GM08714 (cell line): ENCODE data around the gene FAAH.
A peak's percentile ranks its signal among the peaks of the same experiment; 100 is the strongest.
"Not testable (repeated sequence)": the region's sequence is repeated elsewhere in the genome, so short reads cannot be mapped to it uniquely, and the experiment has no call there.

Source experiments
- H3K4me3 ChIP-seq: fragments of 200-500 bp; sonication (Bioruptor generic); 2 replicates; pipeline ENCODE4 v1.5.1; 2014; ENCODE audit warnings: mild to moderate bottlenecking, low read length, inconsistent platforms
- ZNF274 ChIP-seq: IDR thresholded peaks from 2 replicates; pipeline ENCODE4 v1.6.1; 2012; ENCODE audit warnings: mild to moderate bottlenecking, low read depth, low read length

Gene FAAH

GRCh38 chr1:46394108-46394871, at the start of gene FAAH:
Gene FAAH, plus strand, starts transcription at chr1:46394317. Its CDS starts 32 bp downstream, at chr1:46394349.
- H3K4me3 ChIP-seq: peak within 1 kb of the TSS; percentile 19; the same call in 1 of the 2 replicates
- no peak for TF ChIP-seq ZNF274

DNA sequence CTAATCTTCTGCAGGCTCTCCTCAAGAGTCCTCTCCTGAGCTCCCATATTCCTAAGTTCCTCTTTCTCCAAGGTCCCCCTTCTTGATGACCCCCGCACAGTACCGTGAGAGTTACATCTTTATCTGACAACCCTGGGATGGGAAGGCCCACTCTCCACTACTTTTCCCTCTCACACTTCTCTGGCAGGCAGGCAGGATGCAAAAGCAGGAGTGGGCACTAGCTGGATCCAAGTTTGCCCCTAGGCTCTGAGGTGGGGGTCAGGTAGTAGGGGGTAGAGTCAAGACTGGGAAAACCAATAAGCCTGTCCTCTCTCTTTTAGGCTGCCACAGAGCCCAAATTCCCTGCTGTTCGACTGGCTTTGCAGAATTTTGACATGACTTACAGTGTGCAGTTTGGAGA, 49.6 kb upstream of the FAAH start:
- no peak for TF ChIP-seq ZNF274
- no peak overlapping the region for H3K4me3 ChIP-seq

DNA sequence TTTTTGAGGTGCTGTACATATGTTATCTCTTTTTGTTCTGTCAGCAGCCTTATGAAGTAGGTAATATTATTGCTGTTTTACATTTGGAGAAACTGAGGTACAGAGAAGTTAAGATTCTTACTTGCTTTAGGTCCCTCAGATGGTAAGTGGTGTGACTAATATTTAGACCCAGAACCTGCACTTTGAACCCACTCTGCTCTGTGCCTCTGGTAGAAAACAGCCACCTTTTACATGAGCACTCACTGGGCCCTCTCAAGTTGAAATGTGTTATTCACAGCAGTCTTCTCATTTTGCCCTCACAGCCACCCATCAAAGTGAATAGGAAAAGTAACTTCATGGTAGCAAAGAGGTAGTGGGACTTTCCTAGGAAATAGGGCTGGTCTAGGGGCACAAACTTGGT, 48.8 kb upstream of the FAAH start:
- TF ChIP-seq ZNF274: no peak
- H3K4me3 ChIP-seq: no peak overlapping the region

- no peak for TF ChIP-seq ZNF274
- H3K4me3 ChIP-seq: no peak overlapping the region
Measured at GRCh38 chr1:46352363-46352762, 41.8 kb upstream of the FAAH start.

- H3K4me3 ChIP-seq: not testable (repeated sequence)
Measured at GRCh38 chr1:46355920-46356319, 38.2 kb upstream of the FAAH start.

GRCh38 chr1:46362158-46362557, 32.0 kb upstream of the FAAH start:
- no peak for TF ChIP-seq ZNF274
- H3K4me3 ChIP-seq: no peak overlapping the region

- no peak for TF ChIP-seq ZNF274
- no peak overlapping the region for H3K4me3 ChIP-seq
Measured at GRCh38 chr1:46363121-46363520, 31.0 kb upstream of the FAAH start.

DNA sequence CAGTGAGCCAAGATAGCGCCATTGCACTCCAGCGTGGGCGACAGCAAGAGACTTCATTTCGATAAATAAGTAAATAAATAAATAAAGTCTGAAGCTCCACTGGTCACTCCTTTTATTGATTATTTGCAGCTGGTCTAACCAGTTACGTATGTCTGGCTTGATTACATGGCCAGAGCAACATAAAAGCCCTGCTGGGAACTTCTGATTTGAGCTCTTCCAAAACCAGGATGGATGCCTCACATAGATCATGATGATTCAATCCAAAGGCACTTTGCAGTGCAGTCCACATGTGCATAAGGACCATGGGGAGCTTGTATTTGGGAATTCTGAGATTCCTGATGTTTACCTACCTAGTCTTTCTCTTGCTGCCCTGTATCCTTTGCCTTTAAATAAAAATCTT, 29.5 kb upstream of the FAAH start:
- no peak overlapping the region for H3K4me3 ChIP-seq
- no peak for TF ChIP-seq ZNF274

DNA sequence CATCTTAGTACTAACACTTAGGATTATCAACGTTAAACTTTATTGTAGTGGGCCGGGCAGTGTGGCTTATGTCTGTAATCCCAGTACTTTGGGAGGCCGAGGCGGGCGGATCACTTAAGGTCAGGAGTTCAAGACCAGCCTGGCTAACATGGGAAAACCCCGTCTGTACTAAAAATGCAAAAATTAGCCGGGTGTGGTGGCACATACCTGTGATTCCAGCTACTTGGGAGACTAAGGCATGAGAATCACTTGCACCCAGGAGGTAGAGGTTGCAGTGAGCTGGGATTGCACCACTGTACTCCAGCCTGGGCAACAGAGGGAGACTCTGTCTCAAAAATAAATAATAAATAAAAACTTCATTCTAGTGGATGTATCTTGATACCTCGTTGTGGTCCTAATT, 28.3 kb upstream of the FAAH start:
- not testable (repeated sequence) for H3K4me3 ChIP-seq

DNA sequence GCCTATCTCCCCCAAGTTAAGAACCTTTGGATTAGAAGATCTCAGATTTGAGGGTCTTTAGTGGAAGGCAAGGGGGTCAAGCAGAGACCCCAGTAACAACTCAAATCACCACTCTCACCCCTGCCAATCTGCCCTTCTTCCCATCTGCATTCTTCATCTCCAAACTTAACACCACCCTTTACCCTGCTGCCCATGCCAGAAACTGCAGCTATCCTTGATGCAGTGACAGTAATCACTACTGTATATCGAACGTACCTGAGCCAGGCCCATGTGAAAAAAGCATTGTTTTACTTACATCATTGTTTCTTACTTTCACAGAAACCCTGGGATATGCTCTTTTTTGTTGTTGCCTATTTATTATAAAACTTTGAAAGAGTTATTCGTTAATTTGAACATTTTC, 27.0 kb upstream of the FAAH start:
- TF ChIP-seq ZNF274: no peak
- H3K4me3 ChIP-seq: no peak overlapping the region

- not testable (repeated sequence) for H3K4me3 ChIP-seq
Measured at GRCh38 chr1:46367701-46368100, 26.4 kb upstream of the FAAH start.

DNA sequence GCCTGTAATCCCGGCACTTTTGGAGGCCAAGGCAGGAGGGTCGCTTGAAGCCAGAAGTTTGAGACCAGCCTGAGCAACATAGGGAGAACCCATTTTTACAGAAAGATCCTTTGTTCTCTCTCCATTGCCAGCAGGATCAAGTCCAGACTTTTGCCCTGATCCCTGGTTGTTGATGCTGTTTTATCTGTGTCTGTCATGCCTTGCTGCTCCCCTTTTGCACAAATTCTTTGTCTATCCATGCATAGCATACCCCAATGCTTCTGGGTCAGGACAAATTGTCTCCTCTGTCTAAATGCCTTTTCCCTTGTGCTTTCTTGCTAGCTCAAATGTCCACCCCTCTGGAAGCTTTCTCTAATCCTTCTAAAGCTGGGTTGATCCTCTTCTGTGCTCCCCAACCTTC, 25.3 kb upstream of the FAAH start:
- TF ChIP-seq ZNF274: no peak
- no peak overlapping the region for H3K4me3 ChIP-seq

- TF ChIP-seq ZNF274: no peak
- H3K4me3 ChIP-seq: no peak overlapping the region
Measured at GRCh38 chr1:46369542-46370213, 24.4 kb upstream of the FAAH start.

- H3K4me3 ChIP-seq: no peak overlapping the region
- no peak for TF ChIP-seq ZNF274
Measured at GRCh38 chr1:46370214-46370633, 23.9 kb upstream of the FAAH start.

- no peak for TF ChIP-seq ZNF274
- H3K4me3 ChIP-seq: no peak overlapping the region
Measured at GRCh38 chr1:46372431-46372830, 21.7 kb upstream of the FAAH start.

DNA sequence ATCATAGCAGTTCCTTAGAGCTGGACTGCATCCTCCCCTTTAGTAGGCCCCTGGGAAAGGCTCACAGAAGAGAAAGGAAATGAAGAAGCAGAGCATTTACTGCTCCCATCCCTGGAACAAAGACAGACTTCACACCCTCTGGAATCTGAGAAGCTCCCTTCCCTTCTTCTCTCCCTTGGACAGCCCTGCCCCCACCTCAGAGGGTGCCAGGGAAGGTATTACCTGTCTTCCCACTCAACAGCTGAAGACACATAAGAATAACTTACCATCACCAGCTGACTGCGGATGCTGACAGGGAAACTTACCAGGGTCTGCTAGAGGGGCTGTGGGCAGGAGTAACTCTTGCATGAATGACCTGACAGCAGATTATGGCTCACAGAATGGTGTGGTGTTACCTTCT, 14.1 kb upstream of the FAAH start:
- no peak for TF ChIP-seq ZNF274
- no peak overlapping the region for H3K4me3 ChIP-seq
